WTC11 (cell line): ENCODE results near the gene ANXA6. TPM values are rescaled to one million over a fixed set of nuclear protein-coding genes. Genes with fewer than 3 reads are reported as not detected.

Source experiments
- ATAC-seq: fragments of 200-7000 bp; cut with Tn5 transposase; 2 replicates; pipeline ENCODE4 v1.10.0; 2021; ENCODE audit warnings: mild to moderate bottlenecking, moderate library complexity
- CTCF ChIA-PET: fragments of 300-600 bp; sonication (Branson Sonifier 250); formaldehyde crosslinking; loops from one replicate; lab custom pipeline; 2021; ENCODE audit warnings: antibody characterized with exemption; lab: Charles Lee
- POLR2A ChIA-PET: fragments of 350-600 bp; sonication (Branson Sonifier 250); formaldehyde crosslinking; loops from one replicate; lab custom pipeline; 2021; ENCODE audit warnings: antibody characterized with exemption; lab: Charles Lee
- DNase-seq: peaks from one replicate; pipeline ENCODE4 v3.0.0; 2021; ENCODE audit warnings: low spot score
- H3K27ac Mint-ChIP-seq: 2 replicates; pipeline ENCODE4 v1.8.0; 2021; ENCODE audit warnings: mixed read lengths
- H3K27me3 Mint-ChIP-seq: 2 replicates; pipeline ENCODE4 v1.8.0; 2021; ENCODE audit warnings: low read depth, mild to moderate bottlenecking, moderate library complexity, mixed read lengths
- H3K36me3 Mint-ChIP-seq: 2 replicates; pipeline ENCODE4 v1.8.0; 2021; ENCODE audit warnings: mixed read lengths
- H3K4me1 Mint-ChIP-seq: 2 replicates; pipeline ENCODE4 v1.8.0; 2022; ENCODE audit warnings: mixed read lengths
- H3K4me3 Mint-ChIP-seq: 2 replicates; pipeline ENCODE4 v1.8.0; 2021; ENCODE audit warnings: mild to moderate bottlenecking, moderate library complexity, mixed read lengths
- H3K9me3 Mint-ChIP-seq: 2 replicates; pipeline ENCODE4 v1.8.0; 2021; ENCODE audit warnings: mixed read lengths
- ATF6 ChIP-seq: sonication (generic); formaldehyde crosslinking; IDR thresholded peaks from 2 replicates; pipeline ENCODE4 v1.8.1; 2023; ENCODE audit warnings: mild to moderate bottlenecking, missing genetic modification reagents
- CDX4 ChIP-seq: fragments of 250-450 bp; sonication (Bioruptor Pico); IDR thresholded peaks from 2 replicates; pipeline ENCODE4 v1.9.0; 2021; ENCODE audit warnings: moderate library complexity, mild to moderate bottlenecking, inconsistent platforms, borderline replicate concordance
- HMGA2 ChIP-seq: fragments of 250-450 bp; sonication (Bioruptor Pico); IDR thresholded peaks from 2 replicates; pipeline ENCODE4 v1.4.0; 2021; ENCODE audit warnings: mild to moderate bottlenecking, moderate library complexity
- IRF2 ChIP-seq: sonication (generic); formaldehyde crosslinking; IDR thresholded peaks from 2 replicates; pipeline ENCODE4 v1.8.0; 2022; ENCODE audit warnings: low read depth, missing genetic modification reagents, borderline replicate concordance
- KAT7 ChIP-seq: sonication (generic); formaldehyde crosslinking; IDR thresholded peaks from 2 replicates; pipeline ENCODE4 v1.8.1; 2023; ENCODE audit warnings: missing genetic modification reagents, mild to moderate bottlenecking, borderline replicate concordance
- MXD4 ChIP-seq: fragments of 250-450 bp; sonication (Bioruptor Pico); IDR thresholded peaks from 2 replicates; pipeline ENCODE4 v1.8.0; 2021; ENCODE audit warnings: mild to moderate bottlenecking, moderate library complexity, borderline replicate concordance
- MYBL2 ChIP-seq: sonication (generic); formaldehyde crosslinking; IDR thresholded peaks from 2 replicates; pipeline ENCODE4 v1.8.1; 2023; ENCODE audit warnings: mild to moderate bottlenecking, moderate library complexity, missing genetic modification reagents
- NFATC4 ChIP-seq: fragments of 250-450 bp; sonication (Bioruptor Pico); IDR thresholded peaks from 2 replicates; pipeline ENCODE4 v1.9.0; 2021; ENCODE audit warnings: mild to moderate bottlenecking
- NFE2L1 ChIP-seq: sonication (generic); formaldehyde crosslinking; IDR thresholded peaks from 2 replicates; pipeline ENCODE4 v1.8.1; 2023; ENCODE audit warnings: missing genetic modification reagents
- NFYB ChIP-seq: sonication (generic); formaldehyde crosslinking; conservative IDR thresholded peaks from 2 replicates; pipeline ENCODE4 v1.8.0; 2022; ENCODE audit warnings: low read depth, missing genetic modification reagents
- NR3C1 ChIP-seq: sonication (generic); formaldehyde crosslinking; conservative IDR thresholded peaks from 2 replicates; pipeline ENCODE4 v1.8.1; 2023; ENCODE audit warnings: low read depth, mild to moderate bottlenecking, missing genetic modification reagents
- USF2 ChIP-seq: sonication (generic); formaldehyde crosslinking; IDR thresholded peaks from 2 replicates; pipeline ENCODE4 v1.8.1; 2023; ENCODE audit warnings: mild to moderate bottlenecking, missing genetic modification reagents, moderate library complexity
- ZNF121 ChIP-seq: sonication (generic); formaldehyde crosslinking; IDR thresholded peaks from 2 replicates; pipeline ENCODE4 v1.8.0; 2023; ENCODE audit warnings: missing genetic modification reagents
- ZNF396 ChIP-seq: fragments of 250-450 bp; sonication (Bioruptor Pico); IDR thresholded peaks from 2 replicates; pipeline ENCODE4 v1.8.0; 2021; ENCODE audit warnings: mild to moderate bottlenecking, moderate library complexity, borderline replicate concordance
- ZNF671 ChIP-seq: fragments of 250-450 bp; sonication (Bioruptor Pico); IDR thresholded peaks from 2 replicates; pipeline ENCODE4 v1.8.0; 2021; ENCODE audit warnings: mild to moderate bottlenecking
- ZSCAN18 ChIP-seq: fragments of 250-450 bp; sonication (Bioruptor Pico); IDR thresholded peaks from 2 replicates; pipeline ENCODE4 v2.1.2; 2022; ENCODE audit warnings: mild to moderate bottlenecking, moderate library complexity
- total RNA-seq: library from RNA; stranded (reverse); gene quantifications from 3 replicates; pipeline ENCODE4 v1.2.3, GENCODE V29; 2021
- TF ChIP-seq, protein P1 (sequence below): sonication (generic); formaldehyde crosslinking; IDR thresholded peaks from 2 replicates; pipeline ENCODE4 v1.8.0; 2022; ENCODE audit warnings: missing genetic modification reagents
- TF ChIP-seq, protein P2 (sequence below): sonication (generic); formaldehyde crosslinking; IDR thresholded peaks from 2 replicates; pipeline ENCODE4 v1.8.0; 2023; ENCODE audit warnings: mild to moderate bottlenecking, missing genetic modification reagents
- TF ChIP-seq, protein P3 (sequence below): fragments of 250-450 bp; sonication (Bioruptor Pico); IDR thresholded peaks from 2 replicates; pipeline ENCODE4 v1.9.0; 2021; ENCODE audit warnings: mild to moderate bottlenecking
- TF ChIP-seq, protein P4 (sequence below): fragments of 200-600 bp; IDR thresholded peaks from 2 replicates; pipeline ENCODE4 v1.8.0; 2022; ENCODE audit warnings: antibody characterized with exemption

The ANXA6 gene
- total RNA-seq, 1 experiment from 2014 or later = 92.8 TPM

- H3K4me1 Mint-ChIP-seq = no peaks in the 10 kb centered on the region
- no peaks in the 10 kb centered on the region; the same call in 1 of the 2 replicates for H3K27me3 Mint-ChIP-seq
- no peaks in the 10 kb centered on the region for H3K9me3 Mint-ChIP-seq
- DNase-seq (no peak), ATAC-seq (no peak)
- CTCF ChIA-PET = interaction anchor here (1.2 to 1.3 kb wide), 3 partner anchors 9 to 59 kb away, joined by 3 to 6 read pairs (median 4); no protein-coding TSS in a partner anchor
- H3K4me3 Mint-ChIP-seq = no peak overlapping the region
- POLR2A ChIA-PET = no interaction called here
- no peak overlapping the region for H3K27ac Mint-ChIP-seq
- H3K36me3 Mint-ChIP-seq = peaks cover 16% of the 10 kb centered on the region
- TF ChIP-seq, protein P1, sequence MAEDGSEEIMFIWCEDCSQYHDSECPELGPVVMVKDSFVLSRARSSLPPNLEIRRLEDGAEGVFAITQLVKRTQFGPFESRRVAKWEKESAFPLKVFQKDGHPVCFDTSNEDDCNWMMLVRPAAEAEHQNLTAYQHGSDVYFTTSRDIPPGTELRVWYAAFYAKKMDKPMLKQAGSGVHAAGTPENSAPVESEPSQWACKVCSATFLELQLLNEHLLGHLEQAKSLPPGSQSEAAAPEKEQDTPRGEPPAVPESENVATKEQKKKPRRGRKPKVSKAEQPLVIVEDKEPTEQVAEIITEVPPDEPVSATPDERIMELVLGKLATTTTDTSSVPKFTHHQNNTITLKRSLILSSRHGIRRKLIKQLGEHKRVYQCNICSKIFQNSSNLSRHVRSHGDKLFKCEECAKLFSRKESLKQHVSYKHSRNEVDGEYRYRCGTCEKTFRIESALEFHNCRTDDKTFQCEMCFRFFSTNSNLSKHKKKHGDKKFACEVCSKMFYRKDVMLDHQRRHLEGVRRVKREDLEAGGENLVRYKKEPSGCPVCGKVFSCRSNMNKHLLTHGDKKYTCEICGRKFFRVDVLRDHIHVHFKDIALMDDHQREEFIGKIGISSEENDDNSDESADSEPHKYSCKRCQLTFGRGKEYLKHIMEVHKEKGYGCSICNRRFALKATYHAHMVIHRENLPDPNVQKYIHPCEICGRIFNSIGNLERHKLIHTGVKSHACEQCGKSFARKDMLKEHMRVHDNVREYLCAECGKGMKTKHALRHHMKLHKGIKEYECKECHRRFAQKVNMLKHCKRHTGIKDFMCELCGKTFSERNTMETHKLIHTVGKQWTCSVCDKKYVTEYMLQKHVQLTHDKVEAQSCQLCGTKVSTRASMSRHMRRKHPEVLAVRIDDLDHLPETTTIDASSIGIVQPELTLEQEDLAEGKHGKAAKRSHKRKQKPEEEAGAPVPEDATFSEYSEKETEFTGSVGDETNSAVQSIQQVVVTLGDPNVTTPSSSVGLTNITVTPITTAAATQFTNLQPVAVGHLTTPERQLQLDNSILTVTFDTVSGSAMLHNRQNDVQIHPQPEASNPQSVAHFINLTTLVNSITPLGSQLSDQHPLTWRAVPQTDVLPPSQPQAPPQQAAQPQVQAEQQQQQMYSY = no peak
- no peak for TF ChIP-seq NFATC4
- TF ChIP-seq MYBL2 (CRISPR knock-in tag) = no peak
- TF ChIP-seq, protein P2, sequence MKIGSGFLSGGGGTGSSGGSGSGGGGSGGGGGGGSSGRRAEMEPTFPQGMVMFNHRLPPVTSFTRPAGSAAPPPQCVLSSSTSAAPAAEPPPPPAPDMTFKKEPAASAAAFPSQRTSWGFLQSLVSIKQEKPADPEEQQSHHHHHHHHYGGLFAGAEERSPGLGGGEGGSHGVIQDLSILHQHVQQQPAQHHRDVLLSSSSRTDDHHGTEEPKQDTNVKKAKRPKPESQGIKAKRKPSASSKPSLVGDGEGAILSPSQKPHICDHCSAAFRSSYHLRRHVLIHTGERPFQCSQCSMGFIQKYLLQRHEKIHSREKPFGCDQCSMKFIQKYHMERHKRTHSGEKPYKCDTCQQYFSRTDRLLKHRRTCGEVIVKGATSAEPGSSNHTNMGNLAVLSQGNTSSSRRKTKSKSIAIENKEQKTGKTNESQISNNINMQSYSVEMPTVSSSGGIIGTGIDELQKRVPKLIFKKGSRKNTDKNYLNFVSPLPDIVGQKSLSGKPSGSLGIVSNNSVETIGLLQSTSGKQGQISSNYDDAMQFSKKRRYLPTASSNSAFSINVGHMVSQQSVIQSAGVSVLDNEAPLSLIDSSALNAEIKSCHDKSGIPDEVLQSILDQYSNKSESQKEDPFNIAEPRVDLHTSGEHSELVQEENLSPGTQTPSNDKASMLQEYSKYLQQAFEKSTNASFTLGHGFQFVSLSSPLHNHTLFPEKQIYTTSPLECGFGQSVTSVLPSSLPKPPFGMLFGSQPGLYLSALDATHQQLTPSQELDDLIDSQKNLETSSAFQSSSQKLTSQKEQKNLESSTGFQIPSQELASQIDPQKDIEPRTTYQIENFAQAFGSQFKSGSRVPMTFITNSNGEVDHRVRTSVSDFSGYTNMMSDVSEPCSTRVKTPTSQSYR = no peak
- TF ChIP-seq IRF2 (CRISPR knock-in tag) = no peak
- TF ChIP-seq, protein P3, sequence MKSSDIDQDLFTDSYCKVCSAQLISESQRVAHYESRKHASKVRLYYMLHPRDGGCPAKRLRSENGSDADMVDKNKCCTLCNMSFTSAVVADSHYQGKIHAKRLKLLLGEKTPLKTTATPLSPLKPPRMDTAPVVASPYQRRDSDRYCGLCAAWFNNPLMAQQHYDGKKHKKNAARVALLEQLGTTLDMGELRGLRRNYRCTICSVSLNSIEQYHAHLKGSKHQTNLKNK (CRISPR knock-in tag) = no peak
- TF ChIP-seq ZNF121 (CRISPR knock-in tag) = no peak
- TF ChIP-seq HMGA2 (CRISPR knock-in tag) = no peak
- TF ChIP-seq CDX4 (CRISPR knock-in tag) = no peak
Observed at GRCh38 chr5:151106043-151106442, 51.5 kb downstream of the ANXA6 start.

- H3K27ac Mint-ChIP-seq = no peak overlapping the region
- DNase-seq = no peak
- no peaks in the 10 kb centered on the region; the same call in 1 of the 2 replicates for H3K27me3 Mint-ChIP-seq
- ATAC-seq = no peak
- H3K9me3 Mint-ChIP-seq = no peaks in the 10 kb centered on the region
- POLR2A ChIA-PET = no interaction called here
- CTCF ChIA-PET = interaction anchor here (1.2 to 1.3 kb wide), 2 partner anchors 54 to 60 kb away, joined by 3 to 4 read pairs; no protein-coding TSS in a partner anchor
- peaks cover 16% of the 10 kb centered on the region for H3K36me3 Mint-ChIP-seq
- H3K4me3 Mint-ChIP-seq = no peak overlapping the region
- no peaks in the 10 kb centered on the region for H3K4me1 Mint-ChIP-seq
- no peak for TF ChIP-seq NFYB (CRISPR knock-in tag)
- TF ChIP-seq ZNF671 (CRISPR knock-in tag) = no peak
- no peak for TF ChIP-seq MXD4 (CRISPR knock-in tag)
- TF ChIP-seq NFE2L1 = no peak
- TF ChIP-seq, protein P4, sequence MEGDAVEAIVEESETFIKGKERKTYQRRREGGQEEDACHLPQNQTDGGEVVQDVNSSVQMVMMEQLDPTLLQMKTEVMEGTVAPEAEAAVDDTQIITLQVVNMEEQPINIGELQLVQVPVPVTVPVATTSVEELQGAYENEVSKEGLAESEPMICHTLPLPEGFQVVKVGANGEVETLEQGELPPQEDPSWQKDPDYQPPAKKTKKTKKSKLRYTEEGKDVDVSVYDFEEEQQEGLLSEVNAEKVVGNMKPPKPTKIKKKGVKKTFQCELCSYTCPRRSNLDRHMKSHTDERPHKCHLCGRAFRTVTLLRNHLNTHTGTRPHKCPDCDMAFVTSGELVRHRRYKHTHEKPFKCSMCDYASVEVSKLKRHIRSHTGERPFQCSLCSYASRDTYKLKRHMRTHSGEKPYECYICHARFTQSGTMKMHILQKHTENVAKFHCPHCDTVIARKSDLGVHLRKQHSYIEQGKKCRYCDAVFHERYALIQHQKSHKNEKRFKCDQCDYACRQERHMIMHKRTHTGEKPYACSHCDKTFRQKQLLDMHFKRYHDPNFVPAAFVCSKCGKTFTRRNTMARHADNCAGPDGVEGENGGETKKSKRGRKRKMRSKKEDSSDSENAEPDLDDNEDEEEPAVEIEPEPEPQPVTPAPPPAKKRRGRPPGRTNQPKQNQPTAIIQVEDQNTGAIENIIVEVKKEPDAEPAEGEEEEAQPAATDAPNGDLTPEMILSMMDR = no peak
- TF ChIP-seq ZNF396 = no peak
- no peak for TF ChIP-seq CDX4 (CRISPR knock-in tag)
- no peak for TF ChIP-seq ATF6 (CRISPR knock-in tag)
- TF ChIP-seq ZSCAN18 = no peak
- no peak for TF ChIP-seq NR3C1 (CRISPR knock-in tag)
- TF ChIP-seq USF2 (CRISPR knock-in tag) = no peak
- TF ChIP-seq KAT7 (CRISPR knock-in tag) = no peak
Observed at GRCh38 chr5:151105561-151105960, 52.0 kb downstream of the ANXA6 start.
